ENCODE measurements around the gene SPARC.

The SPARC gene

GRCh38 chr5:151625285-151625684, 61.4 kb downstream of the SPARC start:
- Histone ChIP-seq H3K27ac (ENCODE audit: low read length) (no peak overlapping the region), H3K4me3 (ENCODE audit: low read length) (no peak overlapping the region), H2AFZ (ENCODE audit: low read length) (no peak overlapping the region), H3K4me1 (ENCODE audit: low read length) (no peaks in the 10 kb centered on the region), H4K20me1 (ENCODE audit: insufficient read depth, low read length) (no peaks in the 10 kb centered on the region), H3K4me2 (ENCODE audit: low read depth, low read length) (no peak overlapping the region), H3K9ac (ENCODE audit: low read length) (no peak overlapping the region), H3K36me3 (replicated peaks; ENCODE audit: insufficient read depth, low read length) (no peaks in the 10 kb centered on the region), H3K27me3 (replicated peaks; ENCODE audit: insufficient read depth, low read length) (no peaks in the 10 kb centered on the region), H3K9me2 (replicated peaks; ENCODE audit: insufficient read depth, low read length) (no peaks in the 10 kb centered on the region), H3K79me2 (ENCODE audit: low read length) (no peaks in the 10 kb centered on the region), H3K9me3 (replicated peaks; ENCODE audit: insufficient read depth, low read length) (no peaks in the 10 kb centered on the region), H3F3A (ENCODE audit: insufficient read depth, low read length) (no peaks in the 10 kb centered on the region)
- no peak for DNase-seq
- TF ChIP-seq EZH2phosphoT487 (IDR thresholded peaks at IDR 0.05; ENCODE audit: low read length) (no peak), EZH2 (optimal IDR thresholded peaks at IDR 0.05; ENCODE audit: low read depth, low read length) (no peak)
- TF ChIP-seq, protein P1, sequence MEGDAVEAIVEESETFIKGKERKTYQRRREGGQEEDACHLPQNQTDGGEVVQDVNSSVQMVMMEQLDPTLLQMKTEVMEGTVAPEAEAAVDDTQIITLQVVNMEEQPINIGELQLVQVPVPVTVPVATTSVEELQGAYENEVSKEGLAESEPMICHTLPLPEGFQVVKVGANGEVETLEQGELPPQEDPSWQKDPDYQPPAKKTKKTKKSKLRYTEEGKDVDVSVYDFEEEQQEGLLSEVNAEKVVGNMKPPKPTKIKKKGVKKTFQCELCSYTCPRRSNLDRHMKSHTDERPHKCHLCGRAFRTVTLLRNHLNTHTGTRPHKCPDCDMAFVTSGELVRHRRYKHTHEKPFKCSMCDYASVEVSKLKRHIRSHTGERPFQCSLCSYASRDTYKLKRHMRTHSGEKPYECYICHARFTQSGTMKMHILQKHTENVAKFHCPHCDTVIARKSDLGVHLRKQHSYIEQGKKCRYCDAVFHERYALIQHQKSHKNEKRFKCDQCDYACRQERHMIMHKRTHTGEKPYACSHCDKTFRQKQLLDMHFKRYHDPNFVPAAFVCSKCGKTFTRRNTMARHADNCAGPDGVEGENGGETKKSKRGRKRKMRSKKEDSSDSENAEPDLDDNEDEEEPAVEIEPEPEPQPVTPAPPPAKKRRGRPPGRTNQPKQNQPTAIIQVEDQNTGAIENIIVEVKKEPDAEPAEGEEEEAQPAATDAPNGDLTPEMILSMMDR (IDR thresholded peaks at IDR 0.05; ENCODE audit: low read length) = no peak

DNA sequence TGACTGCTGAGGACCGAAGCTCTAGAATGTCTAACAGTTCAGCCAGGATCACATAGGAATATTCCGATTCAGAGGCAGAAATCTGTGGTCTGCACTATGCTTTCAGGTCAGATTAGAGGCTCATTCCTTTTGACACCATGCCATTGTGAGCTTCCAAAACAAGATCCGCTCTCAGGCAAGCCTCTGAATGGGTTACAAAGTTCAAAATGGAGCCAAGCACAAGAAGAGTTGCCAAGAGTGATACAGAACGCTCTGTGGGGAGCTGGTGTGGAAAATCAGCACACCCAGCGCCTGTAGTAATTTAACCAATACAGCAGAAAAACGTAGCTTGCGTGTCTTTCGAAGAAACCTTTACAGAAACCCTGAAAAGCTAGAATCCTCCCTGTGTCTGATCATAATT, 62.2 kb downstream of the SPARC start:
- Histone ChIP-seq H3K27me3 (replicated peaks; ENCODE audit: insufficient read depth, low read length) (no peaks in the 10 kb centered on the region), H3K9me3 (replicated peaks; ENCODE audit: insufficient read depth, low read length) (no peaks in the 10 kb centered on the region), H3K9me2 (replicated peaks; ENCODE audit: insufficient read depth, low read length) (no peaks in the 10 kb centered on the region), H3K9ac (ENCODE audit: low read length) (no peak overlapping the region), H3K79me2 (ENCODE audit: low read length) (no peaks in the 10 kb centered on the region), H3K4me1 (ENCODE audit: low read length) (no peaks in the 10 kb centered on the region), H3K4me3 (ENCODE audit: low read length) (no peak overlapping the region), H3K36me3 (replicated peaks; ENCODE audit: insufficient read depth, low read length) (no peaks in the 10 kb centered on the region), H3K27ac (ENCODE audit: low read length) (no peak overlapping the region), H3F3A (ENCODE audit: insufficient read depth, low read length) (no peaks in the 10 kb centered on the region), H3K4me2 (ENCODE audit: low read depth, low read length) (no peak overlapping the region), H2AFZ (ENCODE audit: low read length) (no peak overlapping the region), H4K20me1 (ENCODE audit: insufficient read depth, low read length) (no peaks in the 10 kb centered on the region)
- DNase-seq = no peak
- TF ChIP-seq EZH2phosphoT487 (IDR thresholded peaks at IDR 0.05; ENCODE audit: low read length) (no peak), EZH2 (optimal IDR thresholded peaks at IDR 0.05; ENCODE audit: low read depth, low read length) (no peak)
- TF ChIP-seq, protein P1 (IDR thresholded peaks at IDR 0.05; ENCODE audit: low read length) = no peak

DNA sequence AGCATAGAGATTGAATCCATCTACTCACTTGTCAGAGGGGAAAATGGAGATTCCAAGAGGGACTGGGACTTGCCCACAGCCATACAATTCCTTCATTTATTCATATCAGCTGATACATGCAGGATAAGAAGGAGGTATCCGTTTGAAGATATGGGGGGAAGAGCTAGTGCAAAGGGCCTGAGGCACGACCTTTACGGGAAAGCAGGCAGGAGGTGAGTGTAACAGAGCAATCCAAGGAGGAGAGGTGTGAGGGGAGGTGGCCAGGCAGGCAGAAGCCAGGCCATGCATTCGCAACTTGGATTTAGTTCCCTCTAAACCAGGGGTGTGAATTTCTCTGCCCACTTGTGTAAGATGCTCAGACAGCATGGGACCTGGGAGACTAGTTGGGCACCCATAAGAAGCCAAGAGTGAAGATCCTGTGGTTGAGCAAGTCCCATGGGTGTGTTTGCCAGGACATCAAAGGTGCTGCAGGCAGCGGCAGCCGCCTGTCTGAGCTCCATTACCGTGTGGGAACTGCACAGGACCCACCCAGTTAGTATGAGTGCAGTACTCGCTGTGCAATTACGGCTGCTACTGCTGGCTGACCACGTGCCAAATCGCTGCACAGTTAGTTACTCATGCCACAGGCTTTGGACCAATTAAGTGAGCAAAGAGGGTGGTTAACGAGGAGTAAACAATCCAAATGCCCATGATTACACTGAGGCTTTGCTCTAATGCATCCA, 64.2 kb downstream of the SPARC start:
- H3K27ac ChIP-seq (ENCODE audit: low read length) = no peak overlapping the region

More for the DNA sequence above, 64.2 kb downstream of the SPARC start:
- Histone ChIP-seq H2AFZ (ENCODE audit: low read length) (no peak overlapping the region), H3K4me2 (ENCODE audit: low read depth, low read length) (no peak overlapping the region), H3K9ac (ENCODE audit: low read length) (no peak overlapping the region), H3K27me3 (replicated peaks; ENCODE audit: insufficient read depth, low read length) (no peaks in the 10 kb centered on the region), H3K36me3 (replicated peaks; ENCODE audit: insufficient read depth, low read length) (no peaks in the 10 kb centered on the region), H3K9me3 (replicated peaks; ENCODE audit: insufficient read depth, low read length) (no peaks in the 10 kb centered on the region), H3K9me2 (replicated peaks; ENCODE audit: insufficient read depth, low read length) (no peaks in the 10 kb centered on the region), H3F3A (ENCODE audit: insufficient read depth, low read length) (no peaks in the 10 kb centered on the region), H4K20me1 (ENCODE audit: insufficient read depth, low read length) (no peaks in the 10 kb centered on the region), H3K4me3 (ENCODE audit: low read length) (no peak overlapping the region), H3K79me2 (ENCODE audit: low read length) (no peaks in the 10 kb centered on the region), H3K4me1 (ENCODE audit: low read length) (no peaks in the 10 kb centered on the region)
- DNase-seq = no peak
- TF ChIP-seq EZH2 (optimal IDR thresholded peaks at IDR 0.05; ENCODE audit: low read depth, low read length) (no peak), EZH2phosphoT487 (IDR thresholded peaks at IDR 0.05; ENCODE audit: low read length) (no peak)
- TF ChIP-seq, protein P1 (IDR thresholded peaks at IDR 0.05; ENCODE audit: low read length) = no peak
